Activated CD8-positive, alpha-beta memory T cell treated with anti-CD3 and anti-CD28 coated beads, Interleukin-2, amount 10 ng/mL, durations not matched to agents 7 days and 5 days (primary cell): ENCODE data around the gene PTPRE. TPM values are rescaled to one million over a fixed set of nuclear protein-coding genes. Genes with fewer than 3 reads are reported as not detected.

ENCODE experiments used
- ATAC-seq: fragments of 150-1000 bp; cut with Tn5 transposase; one replicate; pipeline ENCODE4 v1.10.0; 2021; ENCODE audit warnings: moderate library complexity
- CTCF ChIA-PET: fragments of 350-600 bp; sonication (Branson Sonifier 250); formaldehyde crosslinking; loops from one replicate; lab custom pipeline; 2021; ENCODE audit warnings: antibody characterized with exemption; lab: Charles Lee
- DNase-seq: peaks from one replicate; pipeline ENCODE4 v3.0.0-alpha.2; 2020
- H3K27ac Mint-ChIP-seq: one replicate; pipeline ENCODE4 v1.8.0; 2021; ENCODE audit warnings: mild to moderate bottlenecking, mixed read lengths
- H3K27me3 Mint-ChIP-seq: one replicate; pipeline ENCODE4 v1.8.0; 2021; ENCODE audit warnings: mixed read lengths
- H3K36me3 Mint-ChIP-seq: one replicate; pipeline ENCODE4 v1.8.0; 2021; ENCODE audit warnings: mild to moderate bottlenecking, mixed read lengths
- H3K4me1 Mint-ChIP-seq: one replicate; pipeline ENCODE4 v1.8.0; 2021; ENCODE audit warnings: mixed read lengths
- H3K4me3 Mint-ChIP-seq: one replicate; pipeline ENCODE4 v1.8.0; 2021; ENCODE audit warnings: mild to moderate bottlenecking, moderate library complexity, mixed read lengths
- H3K9me3 Mint-ChIP-seq: one replicate; pipeline ENCODE4 v1.8.0; 2022; ENCODE audit warnings: low read depth, mixed read lengths
- total RNA-seq, 2 experiments: library from RNA; stranded (reverse); gene quantifications; one replicate each; pipeline ENCODE4 v1.2.3, GENCODE V29; 2021

Gene PTPRE
- total RNA-seq, 2 experiments from 2014 or later: 16.5 to 27.1 TPM

DNA sequence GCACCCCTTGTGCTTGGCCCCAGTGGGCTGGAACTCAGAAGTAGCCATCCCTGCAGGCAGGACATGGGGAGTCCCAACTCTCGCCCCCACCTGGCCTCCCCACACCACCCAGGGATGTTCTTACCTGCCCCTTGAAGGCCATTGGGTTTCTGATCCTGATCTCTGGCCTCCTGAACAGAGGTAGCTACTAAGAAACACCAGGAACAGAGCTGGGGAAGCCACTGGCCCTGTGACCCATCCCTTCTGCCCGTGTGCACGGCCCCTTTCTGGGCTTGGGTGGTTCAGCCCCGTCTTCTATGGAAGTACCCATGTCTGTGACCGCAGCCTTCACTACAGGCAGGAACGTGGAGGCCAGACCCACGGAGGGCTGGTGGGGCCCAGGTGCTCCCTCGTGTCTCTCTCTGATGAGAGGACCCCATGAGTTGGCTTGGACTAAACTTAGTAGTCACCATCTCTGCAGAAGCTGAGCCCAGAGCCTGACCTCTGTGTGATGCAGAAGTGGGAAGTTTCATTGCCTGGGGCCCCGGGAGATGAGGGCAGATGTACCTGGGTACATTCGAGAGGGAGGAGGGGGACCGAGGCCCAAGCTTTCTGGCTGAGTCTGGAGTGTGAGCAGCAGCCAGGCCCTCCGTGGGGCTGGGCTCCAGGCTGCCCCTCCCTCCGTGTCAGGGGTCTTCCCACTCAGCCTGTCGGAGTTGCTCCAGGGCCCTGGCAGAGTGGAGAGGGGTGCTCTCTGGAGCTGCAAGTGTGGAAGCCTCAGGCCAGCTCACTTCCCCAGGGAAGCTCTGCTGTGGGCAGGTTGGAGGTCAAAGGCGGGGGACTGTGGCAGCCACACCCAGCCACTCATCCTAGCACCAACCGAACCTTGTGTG lies 138.3 kb downstream of the PTPRE start:
- H3K27me3 Mint-ChIP-seq: no peaks in the 10 kb centered on the region
- no peaks in the 10 kb centered on the region for H3K9me3 Mint-ChIP-seq
- peaks cover 48% of the 10 kb centered on the region for H3K4me1 Mint-ChIP-seq
- no peak overlapping the region for H3K27ac Mint-ChIP-seq
- H3K4me3 Mint-ChIP-seq: no peak overlapping the region
- CTCF ChIA-PET: interaction anchor here (0.6 to 2.4 kb wide), 6 partner anchors 9 to 28 kb away, joined by 3 to 11 read pairs (median 6); no protein-coding TSS in a partner anchor
- ATAC-seq (no peak), DNase-seq (no peak)
- peaks cover 10% of the 10 kb centered on the region for H3K36me3 Mint-ChIP-seq

DNA sequence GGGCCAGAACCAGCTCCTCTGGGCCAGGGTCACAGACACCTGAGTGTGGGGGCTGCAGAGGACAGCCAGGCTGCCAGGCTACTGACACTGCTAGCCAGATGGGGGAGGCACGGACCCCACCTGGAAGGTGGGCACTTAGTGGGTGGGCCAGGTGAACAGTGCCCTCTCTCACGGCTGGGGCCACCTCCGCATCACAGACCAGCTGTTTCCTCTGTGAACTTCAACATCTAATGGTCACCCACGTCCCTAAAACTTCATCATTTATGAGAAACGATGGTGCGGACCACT lies 138.9 kb downstream of the PTPRE start:
- H3K9me3 Mint-ChIP-seq: no peaks in the 10 kb centered on the region
- no peaks in the 10 kb centered on the region for H3K27me3 Mint-ChIP-seq
- no peak for ATAC-seq
- peaks cover 15% of the 10 kb centered on the region for H3K36me3 Mint-ChIP-seq
- no peak overlapping the region for H3K4me3 Mint-ChIP-seq
- peaks cover 53% of the 10 kb centered on the region for H3K4me1 Mint-ChIP-seq
- no peak for DNase-seq
- H3K27ac Mint-ChIP-seq: no peak overlapping the region
- CTCF ChIA-PET: interaction anchor here (0.6 to 2.2 kb wide), 4 partner anchors 10 to 28 kb away, joined by 3 to 8 read pairs (median 6); no protein-coding TSS in a partner anchor

DNA sequence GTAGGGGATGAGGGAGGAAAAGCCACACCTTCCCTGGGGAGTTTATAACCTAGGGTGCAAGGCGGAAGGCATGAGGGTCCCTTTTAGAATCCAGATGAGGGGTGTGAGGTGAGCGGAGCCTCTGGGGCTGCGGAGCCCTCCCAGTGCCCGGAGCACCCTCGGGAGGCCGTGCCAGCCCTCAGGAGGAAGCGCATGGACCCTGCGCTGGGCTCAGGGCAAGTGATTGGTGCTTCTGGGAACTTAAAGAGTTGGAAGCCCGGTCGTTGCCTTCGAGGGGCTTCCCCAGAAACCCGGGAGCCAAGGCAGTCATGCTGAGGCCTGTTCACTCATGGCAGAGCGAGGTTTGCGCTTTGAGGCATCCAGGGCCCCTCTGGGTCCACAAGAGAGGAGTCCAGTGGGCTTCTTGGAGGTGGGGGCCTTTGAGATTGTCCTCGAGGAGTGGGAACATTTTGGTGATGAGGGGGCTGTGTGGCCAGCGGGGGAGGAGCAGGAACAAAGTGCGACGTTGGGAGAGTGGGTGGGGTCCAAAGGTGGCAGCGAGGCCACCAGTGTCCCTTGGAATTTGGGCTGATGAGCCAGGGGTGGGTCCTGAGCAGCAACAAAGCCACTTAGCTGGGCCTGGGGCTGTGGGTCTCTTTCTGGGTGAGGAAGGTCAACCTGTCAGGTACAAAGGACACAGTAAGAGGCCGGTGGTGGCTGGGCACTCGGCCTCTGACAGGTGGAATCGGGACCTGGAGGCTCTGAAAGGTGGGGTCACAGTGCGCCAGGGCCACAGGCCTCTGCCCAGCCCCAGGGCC lies 139.5 kb downstream of the PTPRE start:
- H3K4me1 Mint-ChIP-seq: peaks cover 57% of the 10 kb centered on the region

DNA sequence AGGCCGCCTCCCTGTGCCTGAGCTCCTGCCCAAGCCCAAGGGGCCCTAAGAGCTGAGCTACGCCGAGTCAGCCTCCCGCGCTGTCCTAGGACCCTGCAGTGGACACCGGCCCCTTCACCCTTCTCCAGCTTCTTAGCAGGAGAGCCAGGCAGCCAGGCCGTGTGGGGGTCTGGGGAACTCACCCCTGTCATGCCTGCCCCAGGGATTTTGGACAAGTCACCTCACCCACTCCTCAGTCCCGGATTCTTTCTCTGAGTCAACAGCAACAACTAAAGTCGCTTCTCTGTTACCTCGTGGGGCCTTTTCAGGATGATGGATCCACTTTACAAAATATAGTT lies 140.0 kb downstream of the PTPRE start:
- CTCF ChIA-PET: interaction anchor here (1.1 to 7.5 kb wide), 9 partner anchors 12 to 165 kb away, joined by 3 to 77 read pairs (median 6); partner anchors contain the start of genes MKI67 and PTPRE
- ATAC-seq: no peak
- H3K4me1 Mint-ChIP-seq: peaks cover 55% of the 10 kb centered on the region

More for the DNA sequence above, 139.5 kb downstream of the PTPRE start:
- DNase-seq: no peak
- CTCF ChIA-PET: interaction anchor here (0.9 to 3.5 kb wide), 6 partner anchors 11 to 166 kb away, joined by 3 to 47 read pairs (median 8); partner anchors contain the start of gene MKI67
- H3K27me3 Mint-ChIP-seq: no peaks in the 10 kb centered on the region
- H3K9me3 Mint-ChIP-seq: no peaks in the 10 kb centered on the region
- peaks cover 15% of the 10 kb centered on the region for H3K36me3 Mint-ChIP-seq
- ATAC-seq: no peak
- no peak overlapping the region for H3K4me3 Mint-ChIP-seq
- peak overlapping the region; percentile 69 for H3K27ac Mint-ChIP-seq

DNA sequence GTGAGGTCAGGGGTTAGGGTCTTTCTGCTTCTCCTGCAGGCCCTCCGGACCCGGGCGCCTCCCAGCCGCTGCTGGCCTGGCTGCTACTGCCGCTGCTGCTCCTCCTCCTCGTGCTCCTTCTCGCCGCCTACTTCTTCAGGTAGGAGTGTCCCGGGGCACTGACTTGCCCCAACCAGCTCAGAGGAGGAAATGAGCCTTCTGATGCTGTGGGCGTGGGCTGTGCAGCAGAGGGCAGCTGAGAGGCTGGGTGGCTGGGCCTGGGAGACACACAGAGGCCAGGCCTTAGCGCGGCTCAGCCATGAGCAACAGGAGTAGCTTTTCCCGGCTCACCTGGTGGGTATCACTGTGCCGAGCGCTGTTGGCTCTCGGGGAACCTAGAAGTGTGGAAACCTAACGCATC lies 140.4 kb downstream of the PTPRE start:
- CTCF ChIA-PET: interaction anchor here (1.1 to 7.5 kb wide), 11 partner anchors 12 to 165 kb away, joined by 3 to 77 read pairs (median 5); partner anchors contain the start of genes MKI67 and PTPRE
- Mint-ChIP-seq H3K36me3 (peaks cover 19% of the 10 kb centered on the region), H3K4me3 (peak overlapping the region; percentile 79), H3K4me1 (peaks cover 51% of the 10 kb centered on the region), H3K9me3 (no peaks in the 10 kb centered on the region), H3K27ac (peak overlapping the region; percentile 91), H3K27me3 (no peaks in the 10 kb centered on the region)
- ATAC-seq (peak; percentile 99), DNase-seq (peak; percentile 93)

More for the DNA sequence above, 140.0 kb downstream of the PTPRE start:
- H3K27ac Mint-ChIP-seq: peak overlapping the region; percentile 91
- peak overlapping the region; percentile 79 for H3K4me3 Mint-ChIP-seq
- no peaks in the 10 kb centered on the region for H3K9me3 Mint-ChIP-seq
- H3K36me3 Mint-ChIP-seq: peaks cover 16% of the 10 kb centered on the region
- H3K27me3 Mint-ChIP-seq: no peaks in the 10 kb centered on the region
- DNase-seq: no peak

DNA sequence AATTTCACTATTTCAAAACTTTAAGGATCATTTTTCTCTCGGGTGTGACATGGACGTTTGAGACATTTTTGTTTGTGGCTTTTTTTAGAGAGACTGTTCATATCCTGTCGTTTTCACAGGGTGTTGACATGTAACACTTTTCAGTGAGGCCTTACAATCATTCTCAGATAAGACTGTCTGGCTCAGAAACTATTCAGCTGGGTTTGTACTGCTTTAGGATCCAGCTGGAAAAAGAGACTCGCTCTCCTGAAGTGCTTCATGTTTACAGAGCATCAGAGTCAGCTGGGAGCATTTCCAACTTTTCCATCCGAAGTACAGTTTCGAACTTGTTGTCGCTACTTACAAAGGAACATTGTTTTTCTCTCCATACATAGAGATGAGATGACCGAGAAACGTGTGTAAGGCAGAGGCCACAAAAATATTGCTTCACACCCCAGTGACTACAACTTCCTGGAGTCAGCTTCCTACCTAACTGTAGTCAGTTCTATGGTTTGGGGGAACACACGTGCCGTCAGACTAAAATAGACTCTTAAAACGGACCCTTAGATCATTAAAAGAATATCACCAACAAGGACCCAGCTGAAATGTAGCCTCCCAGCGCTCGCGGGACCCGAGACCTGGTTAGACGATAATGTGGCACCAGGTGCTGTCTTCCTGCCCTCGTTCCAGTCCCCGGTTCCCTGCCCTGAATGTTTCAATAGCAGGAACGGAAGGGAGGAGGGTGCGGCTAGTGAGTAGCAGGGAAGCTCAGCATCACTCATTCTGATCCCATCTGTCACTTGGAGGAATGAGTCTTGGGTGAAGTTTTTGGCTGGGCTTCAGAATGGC lies 141.3 kb downstream of the PTPRE start:
- Mint-ChIP-seq H3K36me3 (peaks cover 26% of the 10 kb centered on the region), H3K4me3 (peak overlapping the region; percentile 79), H3K4me1 (peaks cover 49% of the 10 kb centered on the region), H3K27ac (peak overlapping the region; percentile 91), H3K27me3 (no peaks in the 10 kb centered on the region), H3K9me3 (no peaks in the 10 kb centered on the region)
- ATAC-seq: peak; percentile 34
- CTCF ChIA-PET: interaction anchor here (1.1 to 7.5 kb wide), 14 partner anchors 13 to 165 kb away, joined by 3 to 77 read pairs (median 4); partner anchors contain the start of genes MKI67 and PTPRE
- DNase-seq: peak; percentile 67

DNA sequence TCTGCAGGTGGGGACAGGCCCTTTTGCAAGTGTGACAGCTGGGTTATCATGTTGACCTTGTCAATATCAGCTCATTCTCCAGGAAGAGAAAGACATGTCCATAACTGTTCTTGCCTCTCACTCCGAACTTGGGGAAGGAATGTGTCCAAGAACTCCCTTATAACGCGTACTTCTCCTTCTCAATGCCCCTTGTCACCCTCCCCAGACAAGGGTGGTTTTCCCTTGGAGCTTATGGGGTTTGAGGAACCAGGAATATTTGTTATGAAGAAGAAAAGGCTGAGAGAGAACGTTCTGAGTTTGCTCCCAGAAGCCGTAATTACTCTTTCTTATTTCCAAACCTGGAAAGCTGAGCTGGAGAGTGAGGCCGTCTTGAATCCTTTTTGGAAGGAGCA lies 141.9 kb downstream of the PTPRE start:
- Mint-ChIP-seq H3K27me3 (no peaks in the 10 kb centered on the region), H3K4me1 (peaks cover 49% of the 10 kb centered on the region), H3K9me3 (no peaks in the 10 kb centered on the region), H3K4me3 (peak overlapping the region; percentile 79), H3K36me3 (peaks cover 26% of the 10 kb centered on the region), H3K27ac (peak overlapping the region; percentile 91)
- ATAC-seq (no peak), DNase-seq (no peak)
- CTCF ChIA-PET: interaction anchor here (1.2 to 7.5 kb wide), 8 partner anchors 13 to 164 kb away, joined by 3 to 77 read pairs (median 4); no protein-coding TSS in a partner anchor

DNA sequence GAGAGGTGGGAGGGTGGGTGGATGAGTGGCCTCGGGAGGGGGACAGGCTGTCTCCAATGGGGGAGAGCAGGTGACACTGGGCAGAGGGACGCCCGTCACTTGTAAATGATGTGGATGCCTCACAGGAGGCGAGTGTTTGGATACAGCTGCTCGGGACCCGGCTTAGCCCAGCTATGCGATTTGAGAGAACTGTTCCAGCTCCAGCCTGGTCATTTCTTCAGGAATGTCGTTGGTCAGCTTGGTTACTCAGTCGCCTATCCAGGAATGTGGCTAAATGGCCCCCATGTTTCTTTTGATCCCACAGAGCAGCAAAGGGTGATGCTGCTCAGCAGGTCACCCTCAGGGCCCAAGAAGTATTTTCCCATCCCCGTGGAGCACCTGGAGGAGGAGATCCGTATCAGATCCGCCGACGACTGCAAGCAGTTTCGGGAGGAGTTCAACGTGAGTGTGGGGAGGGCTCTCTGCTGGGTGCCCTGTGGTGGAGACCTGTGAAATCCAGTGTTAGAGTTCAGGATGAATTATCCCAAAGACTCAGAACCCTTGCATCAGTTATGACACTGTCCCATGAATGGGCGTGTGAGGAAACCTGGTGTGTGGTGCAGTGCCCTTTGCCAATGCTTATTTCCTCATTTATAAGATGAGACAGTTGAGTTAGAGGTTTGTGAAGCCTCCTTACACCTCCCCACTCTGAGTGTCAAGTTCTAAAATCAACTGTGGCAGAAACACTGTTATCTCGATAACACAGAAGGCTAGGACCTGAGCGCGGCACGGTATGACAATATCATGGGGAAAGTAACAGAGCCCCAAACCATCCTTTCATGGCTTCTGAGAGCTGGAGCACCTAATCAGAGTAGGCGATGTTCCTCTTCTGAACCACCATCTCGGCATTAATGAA lies 142.6 kb downstream of the PTPRE start:
- Mint-ChIP-seq H3K27me3 (no peaks in the 10 kb centered on the region), H3K4me1 (peaks cover 49% of the 10 kb centered on the region), H3K9me3 (no peaks in the 10 kb centered on the region), H3K4me3 (peak overlapping the region; percentile 79), H3K27ac (peak overlapping the region; percentile 91), H3K36me3 (peaks cover 26% of the 10 kb centered on the region)
- DNase-seq (no peak), ATAC-seq (no peak)
- CTCF ChIA-PET: interaction anchor here (1.2 to 7.5 kb wide), 5 partner anchors 14 to 163 kb away, joined by 3 to 77 read pairs (median 24); no protein-coding TSS in a partner anchor

DNA sequence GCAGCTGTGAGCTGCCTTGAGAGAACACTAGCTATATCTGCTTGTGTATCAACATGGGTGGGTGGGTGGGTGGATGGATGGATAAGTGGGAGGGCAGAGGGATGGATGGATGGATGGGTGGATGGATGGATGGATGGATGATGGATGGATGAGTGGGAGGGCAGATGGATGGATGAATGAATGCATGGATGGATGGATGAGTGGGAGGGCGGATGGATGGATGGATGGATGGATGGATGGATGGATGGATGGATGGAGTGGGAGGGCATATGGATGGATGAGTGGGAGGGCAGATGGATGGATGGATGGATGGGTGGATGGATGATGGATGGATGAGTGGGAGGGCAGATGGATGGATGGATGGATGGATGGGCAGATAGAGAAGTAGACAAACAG lies 143.2 kb downstream of the PTPRE start:
- no peak overlapping the region for H3K4me3 Mint-ChIP-seq
- CTCF ChIA-PET: interaction anchor here (7.5 kb wide), 1 partner anchor 14 kb away, joined by 77 read pairs; no protein-coding TSS in a partner anchor
- no peaks in the 10 kb centered on the region for H3K9me3 Mint-ChIP-seq
- peaks cover 26% of the 10 kb centered on the region for H3K36me3 Mint-ChIP-seq
- H3K4me1 Mint-ChIP-seq: peaks cover 49% of the 10 kb centered on the region
- no peak for DNase-seq
- H3K27me3 Mint-ChIP-seq: no peaks in the 10 kb centered on the region
- H3K27ac Mint-ChIP-seq: no peak overlapping the region
- ATAC-seq: no peak

DNA sequence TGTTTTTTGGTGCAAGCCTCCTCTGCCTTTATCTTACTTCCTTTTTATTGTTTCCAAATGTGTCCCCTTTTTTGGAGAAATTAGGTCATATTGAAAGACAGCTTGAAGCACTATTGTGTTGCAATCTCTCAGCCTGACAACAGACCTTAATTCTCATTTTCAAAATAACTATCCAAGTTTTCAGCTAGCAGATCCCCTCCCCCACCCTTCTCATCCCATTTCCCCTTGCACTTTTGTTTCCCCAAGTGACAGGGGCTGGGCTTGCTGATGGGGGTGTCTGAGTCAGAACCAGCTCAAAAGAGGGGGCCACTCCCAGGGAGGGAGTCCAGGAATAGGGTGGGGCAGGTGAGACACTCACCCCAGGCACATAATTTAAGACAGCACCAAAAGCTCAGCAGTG lies 144.0 kb downstream of the PTPRE start:
- Mint-ChIP-seq H3K4me3 (no peak overlapping the region), H3K4me1 (peaks cover 48% of the 10 kb centered on the region), H3K9me3 (no peaks in the 10 kb centered on the region), H3K27ac (no peak overlapping the region), H3K27me3 (no peaks in the 10 kb centered on the region), H3K36me3 (peaks cover 30% of the 10 kb centered on the region)
- ATAC-seq (no peak), DNase-seq (no peak)
- CTCF ChIA-PET: interaction anchor here (0.8 to 7.5 kb wide), 4 partner anchors 13 to 27 kb away, joined by 3 to 77 read pairs (median 14); no protein-coding TSS in a partner anchor

DNA sequence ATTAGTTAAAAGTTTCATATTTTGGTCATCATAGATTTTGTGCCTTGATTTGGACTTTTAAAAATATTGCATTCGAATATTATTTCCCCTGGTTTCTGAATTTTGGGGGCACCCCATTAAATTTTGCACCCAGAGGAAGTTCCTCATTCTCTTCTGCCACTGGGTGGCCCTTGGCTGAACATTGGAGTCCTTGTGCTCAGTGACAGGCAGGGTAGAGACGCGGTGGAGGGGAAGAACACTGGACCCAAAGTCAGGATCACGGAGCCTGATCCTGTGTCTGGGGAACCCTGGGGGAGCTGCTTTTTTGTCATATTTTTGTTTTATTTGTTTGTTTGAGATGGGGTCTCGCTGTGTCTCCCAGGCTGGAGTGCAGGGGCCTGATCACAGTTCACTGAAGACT lies 144.6 kb downstream of the PTPRE start:
- H3K27me3 Mint-ChIP-seq: no peaks in the 10 kb centered on the region
- no peak for ATAC-seq
- H3K4me1 Mint-ChIP-seq: peaks cover 43% of the 10 kb centered on the region
- CTCF ChIA-PET: interaction anchor here (0.8 to 7.5 kb wide), 5 partner anchors 12 to 127 kb away, joined by 3 to 77 read pairs (median 13); no protein-coding TSS in a partner anchor
- no peaks in the 10 kb centered on the region for H3K9me3 Mint-ChIP-seq
- DNase-seq: no peak
- no peak overlapping the region for H3K27ac Mint-ChIP-seq
- H3K36me3 Mint-ChIP-seq: peaks cover 34% of the 10 kb centered on the region
- no peak overlapping the region for H3K4me3 Mint-ChIP-seq
